Endothelial cell of umbilical vein (primary cell): ENCODE data around the gene SYNDIG1. TPM values are rescaled to one million over a fixed set of nuclear protein-coding genes. Genes with fewer than 3 reads are reported as not detected.

Experiments used
- BruUV-seq: library from RNA; stranded (reverse); fragments of 400-500 nt; replicated peaks from 2 replicates; lab custom pipeline; 2021; lab: Mats Ljungman, UMichigan
- CTCF ChIA-PET: fragments of 300-600, 350-600 bp; sonication (Branson Sonifier 250); formaldehyde crosslinking; loops from one replicate; lab custom pipeline; 2021; ENCODE audit warnings: antibody characterized with exemption, inconsistent platforms; lab: Charles Lee
- POLR2A ChIA-PET: fragments of 300-600, 350-600 bp; sonication (Branson Sonifier 250); formaldehyde crosslinking; loops from one replicate; lab custom pipeline; 2021; ENCODE audit warnings: antibody characterized with exemption, inconsistent platforms; lab: Charles Lee
- DNase-seq: peaks from one replicate; pipeline ENCODE4 v3.0.0-alpha.2; 2011; ENCODE audit warnings: low read depth, low spot score
- FAIRE-seq: peaks from 2 replicates; lab custom pipeline; 2011; peaks lifted over from hg19 to GRCh38; lab: Jason Lieb, UNC
- H2AFZ ChIP-seq: 2 replicates; pipeline ENCODE4 v1.6.0; 2012; ENCODE audit warnings: low read depth, low read length, control low read depth, inconsistent platforms
- H3K27ac ChIP-seq: 2 replicates; pipeline ENCODE4 v1.5.1; 2011; ENCODE audit warnings: low read depth, mild to moderate bottlenecking, control low read depth, low read length, moderate library complexity; ENCODE audit not compliant: insufficient read depth
- H3K27me3 ChIP-seq, 2 experiments: 2 replicates each; pipeline versions ENCODE4 v1.6.0 to v1.6.1; 2011; ENCODE audit warnings: low read length in 2 of 2, mixed read lengths in 1 of 2; ENCODE audit not compliant: control insufficient read depth in 2 of 2, insufficient read depth in 2 of 2
- H3K36me3 ChIP-seq, 2 experiments: 2 replicates in 1 of 2; 3 replicates in 1 of 2; pipeline ENCODE4 v1.5.1; 2011; ENCODE audit warnings: low read length in 2 of 2, mild to moderate bottlenecking in 1 of 2, moderate library complexity in 1 of 2; ENCODE audit not compliant: control insufficient read depth in 2 of 2, insufficient read depth in 2 of 2; ENCODE audit errors: extremely low read depth in 1 of 2
- H3K4me1 ChIP-seq: 3 replicates; pipeline ENCODE4 v1.5.1; 2011; ENCODE audit warnings: mild to moderate bottlenecking, low read length; ENCODE audit not compliant: control insufficient read depth, insufficient read depth; ENCODE audit errors: extremely low read depth
- H3K4me2 ChIP-seq: 2 replicates; pipeline ENCODE4 v1.6.1; 2011; ENCODE audit warnings: low read length, control low read depth, mixed read lengths; ENCODE audit not compliant: insufficient read depth
- H3K4me3 ChIP-seq, 3 experiments: fragments of 200-600 bp in 1 of 3; sonication (generic), shearing (Covaris generic) in 1 of 3; replicated peaks in 1 of 3; 2 replicates each; pipeline ENCODE4 v1.5.1; 2011 to 2016; ENCODE audit warnings: control low read depth in 3 of 3, low read length in 3 of 3, mild to moderate bottlenecking in 2 of 3, inconsistent platforms in 1 of 3, low read depth in 1 of 3, moderate library complexity in 1 of 3; ENCODE audit not compliant: insufficient read depth in 1 of 3
- H3K79me2 ChIP-seq: 2 replicates; pipeline ENCODE4 v1.6.0; 2012; ENCODE audit warnings: low read length, inconsistent platforms; ENCODE audit not compliant: control insufficient read depth, insufficient read depth
- H3K9ac ChIP-seq: replicated peaks from 2 replicates; pipeline ENCODE3; 2011; ENCODE audit warnings: low read length, control low read depth; ENCODE audit not compliant: insufficient read depth; ENCODE audit errors: extremely low read depth
- H3K9me1 ChIP-seq: replicated peaks from 3 replicates; pipeline ENCODE4 v1.6.0; 2011; ENCODE audit warnings: mild to moderate bottlenecking, low read length; ENCODE audit not compliant: control insufficient read depth, insufficient read depth; ENCODE audit errors: extremely low read depth
- H3K9me3 ChIP-seq: replicated peaks from 2 replicates; pipeline ENCODE4 v1.5.1; 2012; ENCODE audit warnings: low read length, inconsistent platforms; ENCODE audit not compliant: control insufficient read depth, insufficient read depth
- H4K20me1 ChIP-seq: replicated peaks from 2 replicates; pipeline ENCODE3; 2011; ENCODE audit warnings: mild to moderate bottlenecking, low read length; ENCODE audit not compliant: control insufficient read depth, insufficient read depth; ENCODE audit errors: extremely low read depth
- CTCF ChIP-seq, 2 donors: IDR thresholded peaks; 1 replicate in 1 of 2; 2 replicates in 1 of 2; pipeline ENCODE4 v1.5.1; 2011; ENCODE audit warnings: low read length in 2 of 2, mild to moderate bottlenecking in 2 of 2, moderate library complexity in 2 of 2, control low read depth in 1 of 2, inconsistent platforms in 1 of 2, low read depth in 1 of 2; ENCODE audit not compliant: insufficient read depth in 1 of 2; ENCODE audit errors: extremely low read depth in 1 of 2
- EZH2 ChIP-seq: IDR thresholded peaks from 2 replicates; pipeline ENCODE4 v1.6.1; 2012; ENCODE audit warnings: borderline replicate concordance, low read depth, mild to moderate bottlenecking, moderate library complexity, low read length, inconsistent platforms; ENCODE audit not compliant: severe bottlenecking
- FOS ChIP-seq: IDR thresholded peaks from 2 replicates; pipeline ENCODE4 v1.6.1; 2011; ENCODE audit warnings: mild to moderate bottlenecking, low read length, moderate library complexity, borderline replicate concordance; ENCODE audit not compliant: insufficient read depth
- GATA2 ChIP-seq: IDR thresholded peaks from 2 replicates; pipeline ENCODE4 v1.7.0; 2011; ENCODE audit warnings: low read depth, mild to moderate bottlenecking, moderate library complexity, mixed read lengths, low read length; ENCODE audit not compliant: insufficient read length, insufficient read depth
- JUN ChIP-seq: IDR thresholded peaks from 2 replicates; pipeline ENCODE4 v1.6.1; 2011; ENCODE audit warnings: borderline replicate concordance, low read depth; ENCODE audit not compliant: insufficient read length, insufficient read depth
- MAX ChIP-seq: IDR thresholded peaks from 2 replicates; pipeline ENCODE4 v1.6.1; 2011; ENCODE audit not compliant: insufficient read depth, insufficient read length
- MYC ChIP-seq: IDR thresholded peaks from one replicate; pipeline ENCODE4 v1.6.1; 2011; ENCODE audit warnings: mild to moderate bottlenecking, low read depth, low read length
- POLR2A ChIP-seq: IDR thresholded peaks from 2 replicates; pipeline ENCODE4 v1.6.1; 2012; ENCODE audit warnings: low read depth, mild to moderate bottlenecking, control low read depth, low read length
- POLR2AphosphoS5 ChIP-seq: IDR thresholded peaks from 2 replicates; pipeline ENCODE4 v1.6.1; 2012; ENCODE audit warnings: low read depth, mild to moderate bottlenecking, control low read depth, low read length, moderate library complexity; ENCODE audit not compliant: insufficient read depth
- dilution Hi-C: fragments of 300-500 bp; cut with MboI; formaldehyde crosslinking; loops from one replicate; pipeline ENCODE4 v1.15.0; 2019; ENCODE audit warnings: low sequenced_read_pairs; ENCODE audit not compliant: extremely low pct_ligation_motif_present
- intact Hi-C: fragments of 100-400 bp; cut with micrococcal nuclease; formaldehyde crosslinking; loops from one replicate; pipeline ENCODE4 v1.10.0; 2022
- polyA plus RNA-seq, 4 experiments: library from polyadenylated mRNA; depleted of rRNA in 3 of 4; stranded (reverse) in 3 of 4; unstranded in 1 of 4; fragments of >200 nt; gene quantifications; 2 replicates each; pipeline versions ENCODE4 v1.2.1 to v1.2.3, GENCODE V29; 2011 to 2012; ENCODE audit warnings: missing spikeins in 1 of 4
- total RNA-seq: library from RNA; stranded (reverse); gene quantifications from 2 replicates; pipeline ENCODE4 v1.2.3, GENCODE V29; 2021

Gene SYNDIG1
- total and polyA plus RNA-seq, 2 donors (not counting 3 experiments of a cell fraction or from before 2014, with no cell fraction given) = not detected

GRCh38 chr20:24462460-24463010, 6.9 kb upstream of the SYNDIG1 start:
- DNase-seq = no peak
- BruUV-seq = no TSS peak
- H3K9me3 ChIP-seq = no peaks in the 10 kb centered on the region
- no peak overlapping the region for H2AFZ ChIP-seq
- H3K4me3 ChIP-seq = no peak overlapping the region
- H3K27ac ChIP-seq = no peak overlapping the region
- ChIA-PET CTCF (no interaction called here), POLR2A (no interaction called here)
- H3K4me1 ChIP-seq = no peaks in the 10 kb centered on the region
- no peak overlapping the region for H3K9ac ChIP-seq
- dilution Hi-C loops = no loop called here
- no peaks in the 10 kb centered on the region for H4K20me1 ChIP-seq
- FAIRE-seq = no peak
- H3K27me3 ChIP-seq = no peaks in the 10 kb centered on the region
- H3K36me3 ChIP-seq = no peaks in the 10 kb centered on the region
- no peak for TF ChIP-seq MAX
- no peak for TF ChIP-seq POLR2A
- no peak for TF ChIP-seq CTCF (IDR thresholded peaks at IDR 0.05; ENCODE audit: extremely low read depth in 1 of 2, insufficient read depth in 1 of 2, low read depth in 1 of 2, low read length in 2 of 2)
- TF ChIP-seq MYC = no peak
- H3K9me1 ChIP-seq = no peaks in the 10 kb centered on the region
- no peaks in the 10 kb centered on the region for H3K79me2 ChIP-seq
- no peak overlapping the region for H3K4me2 ChIP-seq
- intact Hi-C loops = no loop called here

GRCh38 chr20:24465159-24465558, 4.3 kb upstream of the SYNDIG1 start:
- no peaks in the 10 kb centered on the region for H3K9me1 ChIP-seq
- POLR2A ChIA-PET = no interaction called here
- CTCF ChIA-PET = no interaction called here
- no peak overlapping the region for H3K9ac ChIP-seq
- intact Hi-C loops (no loop called here), dilution Hi-C loops (no loop called here)
- BruUV-seq = no TSS peak
- no peaks in the 10 kb centered on the region for H3K79me2 ChIP-seq
- H4K20me1 ChIP-seq = no peaks in the 10 kb centered on the region
- H3K4me2 ChIP-seq = no peak overlapping the region
- H3K27ac ChIP-seq = no peak overlapping the region
- H3K4me1 ChIP-seq = no peaks in the 10 kb centered on the region
- H3K36me3 ChIP-seq = no peaks in the 10 kb centered on the region
- TF ChIP-seq EZH2 (no peak), MAX (no peak), FOS (no peak), MYC (no peak), GATA2 (no peak), POLR2A (no peak), JUN (no peak), CTCF (IDR thresholded peaks at IDR 0.05; ENCODE audit: extremely low read depth in 1 of 2, insufficient read depth in 1 of 2, low read depth in 1 of 2, low read length in 2 of 2) (no peak), POLR2AphosphoS5 (no peak)
- no peak overlapping the region for H3K4me3 ChIP-seq
- no peaks in the 10 kb centered on the region for H3K9me3 ChIP-seq
- no peak overlapping the region for H2AFZ ChIP-seq
- no peak for DNase-seq
- H3K27me3 ChIP-seq = peaks cover 6 to 15% of the 10 kb centered on the region in 2 experiments
- FAIRE-seq = no peak
